Kidney (tissue), 14 donors: ENCODE measurements around the gene CDK5RAP2. TPM values are rescaled to one million over a fixed set of nuclear protein-coding genes. Genes with fewer than 3 reads are reported as not detected.
"Not testable (repeated sequence)": the region's sequence is repeated elsewhere in the genome, so short reads cannot be mapped to it uniquely, and the experiment has no call there.

ENCODE experiments used
- DNase-seq, 5 donors: peaks; one replicate each; pipeline ENCODE4 v3.0.0-alpha.2; 2013 to 2020
- FAIRE-seq: peaks from 2 replicates; lab custom pipeline; 2012; peaks lifted over from hg19 to GRCh38; lab: Jason Lieb, UNC
- H3K27ac ChIP-seq, 2 donors: one replicate each; pipeline ENCODE4 v1.7.0; 2013; ENCODE audit warnings: low read depth in 2 of 2, low read length in 2 of 2, inconsistent platforms in 1 of 2
- H3K27me3 ChIP-seq: one replicate; pipeline ENCODE4 v1.7.1; 2013; ENCODE audit warnings: low read length, inconsistent platforms; ENCODE audit not compliant: control insufficient read depth, insufficient read depth
- H3K36me3 ChIP-seq, 3 donors: one replicate each; pipeline versions ENCODE4 v1.7.0 to v1.7.1; 2013; ENCODE audit warnings: low read length in 3 of 3, control low read depth in 1 of 3, inconsistent platforms in 1 of 3; ENCODE audit not compliant: insufficient read depth in 3 of 3, control insufficient read depth in 2 of 3
- H3K4me1 ChIP-seq, 3 donors: one replicate each; pipeline versions ENCODE4 v1.7.0 to v1.7.1; 2013; ENCODE audit warnings: low read length in 3 of 3, inconsistent platforms in 1 of 3, low read depth in 1 of 3; ENCODE audit not compliant: control insufficient read depth in 2 of 3, insufficient read depth in 2 of 3
- H3K4me3 ChIP-seq, 3 donors: one replicate each; pipeline versions ENCODE4 v1.7.0 to v1.8.1; 2013; ENCODE audit warnings: low read length in 3 of 3, control low read depth in 1 of 3, inconsistent platforms in 1 of 3
- H3K9ac ChIP-seq, 3 donors: one replicate each; pipeline versions ENCODE4 v1.7.0 to v1.7.1; 2013; ENCODE audit warnings: low read length in 3 of 3, control low read depth in 1 of 3, inconsistent platforms in 1 of 3
- H3K9me3 ChIP-seq, 3 donors: one replicate each; pipeline versions ENCODE4 v1.7.0 to v1.7.1; 2013; ENCODE audit warnings: low read length in 3 of 3, control low read depth in 1 of 3, inconsistent platforms in 1 of 3; ENCODE audit not compliant: control insufficient read depth in 2 of 3, insufficient read depth in 1 of 3
- intact Hi-C: fragments of 100-400 bp; cut with DNase I; formaldehyde crosslinking; loops from one replicate; pipeline ENCODE4 v1.11.1; 2022
- polyA plus RNA-seq: library from polyadenylated mRNA; stranded (reverse); fragments of 350-450 nt; fragmentation: Illumina TruSeq; extraction: RNeasy Lipid Tissue Mini Kit (QIAGEN cat#74804); gene quantifications from one replicate; pipeline ENCODE4 v1.2.3, GENCODE V29; 2014; ENCODE audit warnings: low read depth, low replicate concordance; ENCODE audit not compliant: insufficient read depth
- total RNA-seq: library from RNA; stranded (reverse); fragmentation: NEBNext Ultra II Directional; extraction: Animal tissue kit (Norgen Biotek cat#: 25700); gene quantifications from one replicate; pipeline ENCODE4 v1.2.1, GENCODE V29; 2021
- TF ChIP-seq, protein P1 (sequence below): IDR thresholded peaks from 3 replicates; pipeline ENCODE4 v1.5.1; 2012; ENCODE audit warnings: mild to moderate bottlenecking, moderate library complexity, borderline replicate concordance; ENCODE audit not compliant: insufficient read depth; ENCODE audit errors: extremely low read depth
- donor health status: control.
- donor health status: control.
- donor health status: control.
- donor health status: control.
- donor health status: control.
- donor health status: DM: yes; HTN: yes; CAD: no.
- donor health status: Normal renal cell carcinoma (clear cell type).

The CDK5RAP2 gene
- total and polyA plus RNA-seq, 2 donors from 2014 or later = 20.9 to 35.3 TPM

DNA sequence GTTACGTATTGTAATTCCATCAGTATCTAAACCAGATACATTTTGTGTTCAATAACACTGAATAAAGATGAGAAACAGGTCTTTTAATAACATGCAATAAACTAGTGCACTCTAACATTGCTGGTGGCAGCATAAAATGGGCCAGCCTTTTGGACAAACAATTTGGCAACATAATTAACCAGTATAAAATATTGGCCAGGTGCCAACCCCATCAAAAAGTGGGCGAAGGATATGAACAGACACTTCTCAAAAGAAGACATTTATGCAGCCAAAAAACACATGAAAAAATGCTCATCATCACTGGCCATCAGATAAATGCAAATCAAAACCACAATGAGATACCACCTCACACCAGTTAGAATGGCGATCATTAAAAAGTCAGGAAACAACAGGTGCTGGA lies 64.5 kb downstream of the CDK5RAP2 start:
- H3K36me3 ChIP-seq = peaks cover 8 to 13% (median 8%) of the 10 kb centered on the region in 3 donors
- DNase-seq, H3K27ac ChIP-seq, intact Hi-C loops, H3K4me3 ChIP-seq, H3K9ac ChIP-seq, FAIRE-seq, H3K4me1 ChIP-seq, H3K9me3 ChIP-seq, H3K27me3 ChIP-seq: not testable (repeated sequence)

- intact Hi-C loops = no loop called here
- FAIRE-seq (no peak), DNase-seq (no peak)
- Histone ChIP-seq H3K27ac (no peak overlapping the region), H3K9ac (no peak overlapping the region), H3K27me3 (no peaks in the 10 kb centered on the region), H3K9me3 (peaks cover 0 to 5% (median 0%) of the 10 kb centered on the region in 3 donors), H3K4me1 (no peaks in the 10 kb centered on the region), H3K36me3 (peaks cover 8 to 15% (median 8%) of the 10 kb centered on the region in 3 donors), H3K4me3 (no peak overlapping the region)
- TF ChIP-seq, protein P1, sequence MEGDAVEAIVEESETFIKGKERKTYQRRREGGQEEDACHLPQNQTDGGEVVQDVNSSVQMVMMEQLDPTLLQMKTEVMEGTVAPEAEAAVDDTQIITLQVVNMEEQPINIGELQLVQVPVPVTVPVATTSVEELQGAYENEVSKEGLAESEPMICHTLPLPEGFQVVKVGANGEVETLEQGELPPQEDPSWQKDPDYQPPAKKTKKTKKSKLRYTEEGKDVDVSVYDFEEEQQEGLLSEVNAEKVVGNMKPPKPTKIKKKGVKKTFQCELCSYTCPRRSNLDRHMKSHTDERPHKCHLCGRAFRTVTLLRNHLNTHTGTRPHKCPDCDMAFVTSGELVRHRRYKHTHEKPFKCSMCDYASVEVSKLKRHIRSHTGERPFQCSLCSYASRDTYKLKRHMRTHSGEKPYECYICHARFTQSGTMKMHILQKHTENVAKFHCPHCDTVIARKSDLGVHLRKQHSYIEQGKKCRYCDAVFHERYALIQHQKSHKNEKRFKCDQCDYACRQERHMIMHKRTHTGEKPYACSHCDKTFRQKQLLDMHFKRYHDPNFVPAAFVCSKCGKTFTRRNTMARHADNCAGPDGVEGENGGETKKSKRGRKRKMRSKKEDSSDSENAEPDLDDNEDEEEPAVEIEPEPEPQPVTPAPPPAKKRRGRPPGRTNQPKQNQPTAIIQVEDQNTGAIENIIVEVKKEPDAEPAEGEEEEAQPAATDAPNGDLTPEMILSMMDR = no peak
These were observed 65.6 kb downstream of the CDK5RAP2 start for GRCh38 chr9:120514405-120514804.

DNA sequence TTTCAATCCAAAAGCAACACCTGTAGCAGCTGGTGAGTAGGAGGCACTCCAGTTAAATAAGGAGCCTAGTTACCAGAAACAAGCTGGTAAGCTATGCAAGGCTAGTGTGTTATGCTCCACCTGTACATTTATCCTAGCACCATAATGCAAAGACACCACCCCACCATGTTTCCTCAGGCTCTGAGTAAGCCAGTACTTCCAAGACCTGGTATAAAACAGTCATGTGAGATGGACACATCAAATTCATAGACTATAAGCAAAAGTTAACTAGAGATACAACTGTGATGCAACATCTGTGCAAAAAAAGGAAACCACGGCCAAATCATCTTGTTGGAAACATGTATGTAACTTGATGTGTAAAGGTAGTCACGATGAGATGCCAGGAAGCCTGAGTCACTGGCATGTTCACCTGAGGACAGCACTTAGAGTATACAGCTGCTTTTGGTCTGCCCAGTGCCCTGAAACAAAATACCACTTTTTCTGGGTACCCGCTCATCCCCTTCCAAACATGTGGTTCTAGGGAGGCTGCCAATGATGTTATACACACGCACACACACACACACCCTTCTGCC lies 66.1 kb downstream of the CDK5RAP2 start:
- no peak for FAIRE-seq
- Histone ChIP-seq H3K4me1 (no peaks in the 10 kb centered on the region), H3K27ac (no peak overlapping the region), H3K36me3 (peaks cover 8 to 15% (median 8%) of the 10 kb centered on the region in 3 donors), H3K9me3 (peaks cover 0 to 5% (median 0%) of the 10 kb centered on the region in 3 donors), H3K9ac (no peak overlapping the region), H3K27me3 (no peaks in the 10 kb centered on the region), H3K4me3 (no peak overlapping the region)
- TF ChIP-seq, protein P1 = no peak
- intact Hi-C loops = no loop called here
- no peak for DNase-seq

- Histone ChIP-seq H3K9ac (no peak overlapping the region), H3K36me3 (peaks cover 5 to 10% (median 8%) of the 10 kb centered on the region in 3 donors), H3K4me3 (no peak overlapping the region), H3K27me3 (no peaks in the 10 kb centered on the region), H3K9me3 (peaks cover 0 to 9% (median 0%) of the 10 kb centered on the region in 3 donors), H3K27ac (no peak overlapping the region), H3K4me1 (no peaks in the 10 kb centered on the region)
- intact Hi-C loops = no loop called here
- FAIRE-seq (no peak), DNase-seq (no peak)
- TF ChIP-seq, protein P1 = no peak
These were observed 69.2 kb downstream of the CDK5RAP2 start for GRCh38 chr9:120510816-120511215.
